Measurements from ENCODE around the gene ZCCHC13.

- TF ChIP-seq CTCF (conservative IDR thresholded peaks at IDR 0.05; ENCODE audit: low read depth, low read length) (no peak), EZH2 (IDR thresholded peaks at IDR 0.05; ENCODE audit: low read length, unreplicated experiment) (no peak)
Observed at GRCh38 chrX:74353984-74354383, 50.0 kb downstream of the ZCCHC13 start.

Data from PC-3 (cell line).